ENCODE measurements around the gene SMARCB1. TPM values are rescaled to one million over a fixed set of nuclear protein-coding genes. Genes with fewer than 3 reads are reported as not detected.

SMARCB1 gene
- total and polyA plus RNA-seq, 2 donors (not counting 1 experiment from before 2014, with no cell fraction given) = 20.5 to 86.4 TPM

DNA sequence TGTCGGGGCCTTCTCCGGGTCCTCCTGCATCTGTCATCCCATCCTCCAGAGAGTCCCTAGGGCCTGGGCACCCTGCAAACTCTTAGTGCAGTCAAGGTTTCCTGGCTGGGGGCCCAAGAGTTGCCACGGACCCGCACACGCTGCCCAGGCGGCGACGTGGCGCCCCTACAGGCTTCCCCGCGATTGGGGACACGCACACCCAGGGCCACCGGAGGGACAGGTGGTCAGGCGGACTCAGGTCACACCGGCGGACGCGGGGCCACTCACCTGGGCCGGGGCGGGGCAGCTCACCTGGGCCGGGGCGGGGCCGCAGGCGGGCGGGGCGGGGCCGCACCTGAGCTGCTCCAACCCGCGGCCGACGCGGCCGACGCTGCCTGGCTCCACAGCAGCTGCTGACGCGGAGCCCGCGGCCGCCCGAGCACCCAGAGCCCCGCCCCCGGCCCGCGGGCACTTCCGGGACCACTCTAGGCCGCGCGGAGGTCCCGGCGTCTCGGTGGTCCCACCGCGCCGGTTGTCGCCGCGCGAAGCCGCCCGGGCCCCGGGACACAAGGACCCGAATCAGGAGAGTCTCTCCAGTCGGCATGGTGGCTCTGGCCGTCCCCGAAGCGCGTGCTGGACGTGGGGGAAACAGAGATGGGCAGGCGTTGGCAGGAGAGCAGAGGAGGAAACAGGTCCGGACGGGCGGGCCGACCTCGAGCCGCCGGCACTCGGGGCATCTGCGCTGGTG is 35.9 kb upstream of the SMARCB1 start, which contains the start of gene ZNF70:
TSS of gene ZNF70 (minus strand) at position 399 of the 727 bp plus-strand sequence. CDS start 5,972 bp downstream, outside the sequence.
- H3K27ac ChIP-seq (ENCODE audit: insufficient read depth, low read length) = peak within 1 kb of the TSS; percentile 71
- H3K4me1 ChIP-seq (ENCODE audit: control insufficient read depth, extremely low read depth, insufficient read depth, low read length) = no peaks in the 10 kb centered on the region
- peak within 1 kb of the TSS; percentile 96 for H2AFZ ChIP-seq (ENCODE audit: low read length)
- peak within 1 kb of the TSS; percentile 99 for H3K4me2 ChIP-seq (ENCODE audit: extremely low read depth, insufficient read depth, low read length)
- TF ChIP-seq, protein P1, sequence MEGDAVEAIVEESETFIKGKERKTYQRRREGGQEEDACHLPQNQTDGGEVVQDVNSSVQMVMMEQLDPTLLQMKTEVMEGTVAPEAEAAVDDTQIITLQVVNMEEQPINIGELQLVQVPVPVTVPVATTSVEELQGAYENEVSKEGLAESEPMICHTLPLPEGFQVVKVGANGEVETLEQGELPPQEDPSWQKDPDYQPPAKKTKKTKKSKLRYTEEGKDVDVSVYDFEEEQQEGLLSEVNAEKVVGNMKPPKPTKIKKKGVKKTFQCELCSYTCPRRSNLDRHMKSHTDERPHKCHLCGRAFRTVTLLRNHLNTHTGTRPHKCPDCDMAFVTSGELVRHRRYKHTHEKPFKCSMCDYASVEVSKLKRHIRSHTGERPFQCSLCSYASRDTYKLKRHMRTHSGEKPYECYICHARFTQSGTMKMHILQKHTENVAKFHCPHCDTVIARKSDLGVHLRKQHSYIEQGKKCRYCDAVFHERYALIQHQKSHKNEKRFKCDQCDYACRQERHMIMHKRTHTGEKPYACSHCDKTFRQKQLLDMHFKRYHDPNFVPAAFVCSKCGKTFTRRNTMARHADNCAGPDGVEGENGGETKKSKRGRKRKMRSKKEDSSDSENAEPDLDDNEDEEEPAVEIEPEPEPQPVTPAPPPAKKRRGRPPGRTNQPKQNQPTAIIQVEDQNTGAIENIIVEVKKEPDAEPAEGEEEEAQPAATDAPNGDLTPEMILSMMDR (conservative IDR thresholded peaks at IDR 0.05 in 1 of 2, IDR thresholded peaks at IDR 0.05 in 1 of 2; ENCODE audit: low read depth in 1 of 2, low read length in 2 of 2) = peak in 1 of 2 donors; percentile 12
- no peak for TF ChIP-seq EZH2 (IDR thresholded peaks at IDR 0.05; ENCODE audit: low read length, missing control alignments)
- no peaks in the 10 kb centered on the region for H3K36me3 ChIP-seq (ENCODE audit: control insufficient read depth, insufficient read depth, low read length)
- peak within 1 kb of the TSS; percentile 84 for H3K9ac ChIP-seq (ENCODE audit: insufficient read depth, low read length)
- no peaks in the 10 kb centered on the region for H4K20me1 ChIP-seq (ENCODE audit: control insufficient read depth, extremely low read depth, insufficient read depth, low read length)
- H3K4me3 ChIP-seq (replicated peaks in 1 of 4; ENCODE audit: control extremely low read depth in 1 of 4, insufficient read depth in 1 of 4, low read depth in 3 of 4, low read length in 4 of 4) = peak within 1 kb of the TSS; percentile 80 to 95 (median 85)
- no peaks in the 10 kb centered on the region for H3K79me2 ChIP-seq (ENCODE audit: control insufficient read depth, insufficient read depth, low read length)
- no peaks in the 10 kb centered on the region for H3K9me3 ChIP-seq (ENCODE audit: control insufficient read depth, insufficient read depth, low read depth, low read length)
- peak; percentile 76 to 77 for DNase-seq (ENCODE audit: low read depth in 2 of 2)
- no peaks in the 10 kb centered on the region for H3K27me3 ChIP-seq (ENCODE audit: control insufficient read depth, insufficient read depth, low read length)

DNA sequence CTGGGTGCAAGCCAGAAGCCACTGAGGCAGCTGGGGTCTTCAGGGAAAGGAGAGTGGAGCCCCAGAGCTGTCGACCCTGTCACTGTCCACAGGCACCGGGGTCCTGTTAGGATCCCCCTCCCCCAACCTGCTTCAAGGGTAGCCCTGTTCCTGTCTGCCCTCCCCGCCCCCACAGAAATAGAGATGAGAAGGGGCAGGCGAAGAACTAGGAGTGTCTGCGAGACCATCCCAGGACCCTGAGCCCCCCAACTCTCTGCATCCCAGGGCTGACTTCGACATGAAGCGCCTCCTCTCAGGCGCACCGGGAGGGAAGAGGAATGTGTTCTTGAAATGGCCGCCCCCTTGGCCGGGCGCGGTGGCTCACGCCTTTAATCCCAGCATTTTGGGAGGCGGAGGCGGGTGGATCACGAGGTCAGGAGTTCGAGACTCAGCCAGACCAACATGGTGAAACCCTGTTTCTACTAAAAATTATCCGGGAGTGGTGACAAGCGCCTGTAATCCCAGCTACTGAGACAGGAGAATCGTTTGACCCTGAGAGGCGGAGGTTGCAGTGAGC is 35.2 kb upstream of the SMARCB1 start:
- no peaks in the 10 kb centered on the region for H4K20me1 ChIP-seq (ENCODE audit: control insufficient read depth, extremely low read depth, insufficient read depth, low read length)
- no peaks in the 10 kb centered on the region for H3K36me3 ChIP-seq (ENCODE audit: control insufficient read depth, insufficient read depth, low read length)
- no peaks in the 10 kb centered on the region for H3K4me1 ChIP-seq (ENCODE audit: control insufficient read depth, extremely low read depth, insufficient read depth, low read length)
- no peak for TF ChIP-seq EZH2 (IDR thresholded peaks at IDR 0.05; ENCODE audit: low read length, missing control alignments)
- TF ChIP-seq, protein P1 (conservative IDR thresholded peaks at IDR 0.05 in 1 of 2, IDR thresholded peaks at IDR 0.05 in 1 of 2; ENCODE audit: low read depth in 1 of 2, low read length in 2 of 2) = no peak
- DNase-seq (ENCODE audit: low read depth in 2 of 2) = peak in 1 of 2 donors; percentile 34
- H3K79me2 ChIP-seq (ENCODE audit: control insufficient read depth, insufficient read depth, low read length) = no peaks in the 10 kb centered on the region
- peak overlapping the region; percentile 87 for H3K4me2 ChIP-seq (ENCODE audit: extremely low read depth, insufficient read depth, low read length)
- peak overlapping the region; percentile 56 to 80 (median 74) for H3K4me3 ChIP-seq (replicated peaks in 1 of 4; ENCODE audit: control extremely low read depth in 1 of 4, insufficient read depth in 1 of 4, low read depth in 3 of 4, low read length in 4 of 4)
- H3K9me3 ChIP-seq (ENCODE audit: control insufficient read depth, insufficient read depth, low read depth, low read length) = no peaks in the 10 kb centered on the region
- peak overlapping the region; percentile 96 for H2AFZ ChIP-seq (ENCODE audit: low read length)
- H3K27me3 ChIP-seq (ENCODE audit: control insufficient read depth, insufficient read depth, low read length) = no peaks in the 10 kb centered on the region
- H3K27ac ChIP-seq (ENCODE audit: insufficient read depth, low read length) = peak overlapping the region; percentile 71
- H3K9ac ChIP-seq (ENCODE audit: insufficient read depth, low read length) = peak overlapping the region; percentile 84

DNA sequence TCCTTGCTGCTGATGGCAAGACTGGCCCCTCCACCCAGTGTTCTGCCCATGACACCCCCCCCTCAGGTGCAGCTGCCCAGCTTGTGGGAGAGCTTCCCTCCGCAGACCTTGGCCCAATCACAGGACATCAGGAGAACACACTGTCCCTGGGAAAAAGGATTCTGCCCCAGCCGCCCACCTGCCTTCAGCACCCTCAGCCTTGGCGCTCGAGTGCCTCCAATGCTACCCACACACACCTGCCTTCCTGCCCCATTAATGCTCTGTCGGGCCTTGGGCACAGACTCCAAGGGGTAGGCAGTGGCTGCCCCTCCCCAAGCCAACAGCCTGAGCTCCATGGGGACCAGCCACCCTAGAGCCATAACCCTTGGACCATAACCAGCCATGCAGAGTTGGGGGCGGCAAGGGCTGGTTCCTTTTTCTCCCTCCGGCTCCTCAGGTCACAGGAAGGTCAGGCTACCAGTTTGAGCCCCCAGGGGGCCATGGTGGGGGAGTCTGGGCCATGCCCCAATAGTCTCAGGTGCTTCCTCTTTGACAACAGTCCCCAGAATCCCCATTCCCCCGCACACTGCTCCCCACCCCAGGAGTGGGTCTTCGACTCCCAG is 34.6 kb upstream of the SMARCB1 start:
- Histone ChIP-seq H3K27me3 (ENCODE audit: control insufficient read depth, insufficient read depth, low read length) (no peaks in the 10 kb centered on the region), H3K4me2 (ENCODE audit: extremely low read depth, insufficient read depth, low read length) (no peak overlapping the region), H3K9me3 (ENCODE audit: control insufficient read depth, insufficient read depth, low read depth, low read length) (no peaks in the 10 kb centered on the region), H3K4me3 (replicated peaks in 1 of 4; ENCODE audit: control extremely low read depth in 1 of 4, insufficient read depth in 1 of 4, low read depth in 3 of 4, low read length in 4 of 4) (no peak overlapping the region), H3K79me2 (ENCODE audit: control insufficient read depth, insufficient read depth, low read length) (no peaks in the 10 kb centered on the region), H4K20me1 (ENCODE audit: control insufficient read depth, extremely low read depth, insufficient read depth, low read length) (no peaks in the 10 kb centered on the region), H2AFZ (ENCODE audit: low read length) (no peak overlapping the region), H3K27ac (ENCODE audit: insufficient read depth, low read length) (no peak overlapping the region), H3K4me1 (ENCODE audit: control insufficient read depth, extremely low read depth, insufficient read depth, low read length) (no peaks in the 10 kb centered on the region), H3K9ac (ENCODE audit: insufficient read depth, low read length) (no peak overlapping the region), H3K36me3 (ENCODE audit: control insufficient read depth, insufficient read depth, low read length) (no peaks in the 10 kb centered on the region)
- TF ChIP-seq, protein P1 (conservative IDR thresholded peaks at IDR 0.05 in 1 of 2, IDR thresholded peaks at IDR 0.05 in 1 of 2; ENCODE audit: low read depth in 1 of 2, low read length in 2 of 2) = no peak
- no peak for TF ChIP-seq EZH2 (IDR thresholded peaks at IDR 0.05; ENCODE audit: low read length, missing control alignments)
- DNase-seq (ENCODE audit: low read depth in 2 of 2) = no peak

Measured in fibroblast of lung (primary cell).